GM12878 (cell line): ENCODE results near the gene TBC1D10A. TPM values are rescaled to one million over a fixed set of nuclear protein-coding genes. Genes with fewer than 3 reads are reported as not detected.

Source experiments
- ATAC-seq: fragments of 200-7000 bp; cut with Tn5 transposase; 3 replicates; pipeline ENCODE4 v1.9.1; 2020; ENCODE audit warnings: mild to moderate bottlenecking, moderate library complexity
- BruUV-seq: library from RNA; stranded (reverse); fragments of 400-500 nt; replicated peaks from 2 replicates; lab custom pipeline; 2021; lab: Mats Ljungman, UMichigan
- CTCF ChIA-PET: fragments of 300-600 bp; sonication (Branson Sonifier 250); formaldehyde crosslinking; extraction: SDS; loops from one replicate; lab custom pipeline; 2021; ENCODE audit warnings: inconsistent platforms; lab: Yijun Ruan, JAX
- POLR2A ChIA-PET: fragments of 350-600 bp; formaldehyde crosslinking; extraction: SDS; loops from one replicate; lab custom pipeline; 2021; ENCODE audit warnings: inconsistent platforms; lab: Charles Lee
- RAD21 ChIA-PET: fragments of 300-600 bp; sonication (Branson Sonifier 250); formaldehyde crosslinking; loops from one replicate; lab custom pipeline; 2023; ENCODE audit warnings: antibody characterized with exemption; ENCODE audit not compliant: unreplicated experiment; lab: Charles Lee
- SMC1A ChIA-PET: fragments of 300-600 bp; sonication (Branson Sonifier 250); formaldehyde crosslinking; loops from one replicate; lab custom pipeline; 2023; ENCODE audit not compliant: unreplicated experiment, uncharacterized antibody; lab: Charles Lee
- DNase-seq: peaks from one replicate; pipeline ENCODE4 v3.0.0-alpha.2; 2011; ENCODE audit warnings: low read depth, low spot score
- FAIRE-seq: peaks from 3 replicates; lab custom pipeline; 2011; peaks lifted over from hg19 to GRCh38; lab: Jason Lieb, UNC
- H2AFZ ChIP-seq: 2 replicates; pipeline ENCODE4 v1.6.0; 2011; ENCODE audit warnings: low read depth, low read length, control low read depth; ENCODE audit not compliant: control insufficient read depth
- H3K27ac ChIP-seq: 2 replicates; pipeline ENCODE4 v1.5.1; 2011; ENCODE audit warnings: control low read depth; ENCODE audit not compliant: control insufficient read depth, insufficient read depth
- H3K27me3 ChIP-seq, 2 experiments: replicated peaks in 1 of 2; 2 replicates each; pipeline versions ENCODE4 v1.6.0 to v1.6.1; 2011; ENCODE audit warnings: low read length in 1 of 2; ENCODE audit not compliant: control insufficient read depth in 2 of 2, insufficient read depth in 2 of 2
- H3K36me3 ChIP-seq, 2 experiments: 2 replicates each; pipeline ENCODE4 v1.5.1; 2011; ENCODE audit warnings: low read length in 1 of 2; ENCODE audit not compliant: control insufficient read depth in 2 of 2, insufficient read depth in 2 of 2
- H3K4me1 ChIP-seq: 2 replicates; pipeline ENCODE4 v1.6.1; 2011; ENCODE audit warnings: mild to moderate bottlenecking, low read length, moderate library complexity, mixed read lengths; ENCODE audit not compliant: control insufficient read depth, insufficient read depth
- H3K4me2 ChIP-seq: 2 replicates; pipeline ENCODE4 v1.6.0; 2011; ENCODE audit warnings: control low read depth; ENCODE audit not compliant: control insufficient read depth, insufficient read depth
- H3K4me3 ChIP-seq: fragments of 200-600 bp; sonication (generic); 2 replicates; pipeline ENCODE4 v1.5.1; 2016
- H3K79me2 ChIP-seq: 2 replicates; pipeline ENCODE4 v1.6.0; 2011; ENCODE audit warnings: low read length; ENCODE audit not compliant: control insufficient read depth, insufficient read depth
- H3K9ac ChIP-seq: 2 replicates; pipeline ENCODE4 v1.8.0; 2011; ENCODE audit warnings: low read length, control low read depth, mixed read lengths; ENCODE audit not compliant: control insufficient read depth, insufficient read depth
- H3K9me3 ChIP-seq: replicated peaks from 3 replicates; pipeline ENCODE4 v1.5.1; 2011; ENCODE audit warnings: mild to moderate bottlenecking, low read length; ENCODE audit not compliant: control insufficient read depth, insufficient read depth
- H4K20me1 ChIP-seq: 2 replicates; pipeline ENCODE4 v1.6.0; 2011; ENCODE audit not compliant: control insufficient read depth, insufficient read depth
- HDAC2 ChIP-seq: fragments of 200-600 bp; sonication (generic); IDR thresholded peaks from 2 replicates; pipeline ENCODE4 v1.6.1; 2017
- MXI1 ChIP-seq: fragments of 150-350 bp; IDR thresholded peaks from 2 replicates; pipeline ENCODE4 v1.6.1; 2011; ENCODE audit warnings: low read depth, mild to moderate bottlenecking, inconsistent platforms, low read length, improper control_type of control experiment
- ZNF207 ChIP-seq: fragments of 450-650 bp; IDR thresholded peaks from 2 replicates; pipeline ENCODE4 v1.6.1; 2014; ENCODE audit warnings: antibody characterized with exemption, mild to moderate bottlenecking, borderline replicate concordance
- WGBS: methylation state at CpG from one replicate; pipeline ENCODE4 v1.1.6; 2016; ENCODE audit warnings: low lambda C conversion rate; ENCODE audit not compliant: insufficient replicate concordance, insufficient coverage; ENCODE audit errors: missing lambda C conversion rate; 5-methylcytosine and 5-hydroxymethylcytosine counted together
- in situ Hi-C: fragments of 300-500 bp; cut with MboI; formaldehyde crosslinking; loops from 9 replicates; pipeline ENCODE4 v1.14.3; 2018; ENCODE audit warnings: mixed read lengths
- intact Hi-C: fragments of 100-400 bp; cut with micrococcal nuclease; formaldehyde crosslinking; loops from one replicate; pipeline ENCODE4 v1.14.2; 2022; ENCODE audit not compliant: unreplicated experiment
- polyA plus RNA-seq, 11 experiments: library from polyadenylated mRNA; depleted of rRNA in 4 of 11; unstranded in 6 of 11; stranded (reverse) in 5 of 11; fragments of >200 nt; fragmentation: Nextera tagmentation in 4 of 11; fragmentation: Illumina TruSeq in 1 of 11; extraction: Ambion mirVana in 4 of 11; extraction: Trizol in 1 of 11; gene quantifications; 1 replicate in 1 of 11; 2 replicates in 10 of 11; pipeline versions ENCODE4 v1.2.1 to v1.2.3, GENCODE V29; 2011 to 2016; ENCODE audit warnings: inconsistent platforms in 2 of 11, missing spikeins in 2 of 11, low read depth in 1 of 11
- total RNA-seq, 4 experiments: library from RNA; depleted of rRNA in 3 of 4; stranded (reverse); fragments of >200 nt in 3 of 4; fragmentation: Illumina TruSeq in 1 of 4; extraction: Trizol in 1 of 4; gene quantifications; 2 replicates each; pipeline versions ENCODE4 v1.2.1 to v1.2.3, GENCODE V29; 2013 to 2021
- TF ChIP-seq, protein P1 (sequence below): fragments of 450-650 bp; formaldehyde crosslinking; IDR thresholded peaks from 2 replicates; pipeline ENCODE4 v1.4.0; 2020; ENCODE audit warnings: mild to moderate bottlenecking, moderate library complexity

Gene TBC1D10A
- total and polyA plus RNA-seq, 10 of the 15 experiments (the other 5 are each of a cell fraction or from before 2014, with no cell fraction given): 0.27 to 25.7 (median 15.3) TPM

GRCh38 chr22:30337461-30337778 is 10.7 kb upstream of the TBC1D10A start:
- peaks cover 68 to 69% of the 10 kb centered on the region in 2 experiments for H3K36me3 ChIP-seq
- ChIA-PET CTCF (interaction anchor here (1.3 to 1.5 kb wide), 2 partner anchors 11 to 49 kb away, joined by 3 to 7 read pairs; no protein-coding TSS in a partner anchor), POLR2A (no interaction called here), RAD21 (interaction anchor here (1.2 to 2.1 kb wide), 2 partner anchors 11 to 49 kb away, joined by 3 to 4 read pairs; partner anchors contain the start of gene TBC1D10A), SMC1A (no interaction called here)
- in situ Hi-C loops (no loop called here), intact Hi-C loops (no loop called here)
- H4K20me1 ChIP-seq: no peaks in the 10 kb centered on the region
- H3K9me3 ChIP-seq: no peaks in the 10 kb centered on the region
- H3K9ac ChIP-seq: no peak overlapping the region
- no peak for ATAC-seq
- H3K79me2 ChIP-seq: no peaks in the 10 kb centered on the region
- 89% methylated on average over 8 of the region's 8 CpGs for WGBS
- H3K4me2 ChIP-seq: no peak overlapping the region
- H3K4me3 ChIP-seq: no peak overlapping the region
- FAIRE-seq: no peak
- no TSS peak for BruUV-seq
- TF ChIP-seq ZNF207: no peak
- TF ChIP-seq, protein P1, sequence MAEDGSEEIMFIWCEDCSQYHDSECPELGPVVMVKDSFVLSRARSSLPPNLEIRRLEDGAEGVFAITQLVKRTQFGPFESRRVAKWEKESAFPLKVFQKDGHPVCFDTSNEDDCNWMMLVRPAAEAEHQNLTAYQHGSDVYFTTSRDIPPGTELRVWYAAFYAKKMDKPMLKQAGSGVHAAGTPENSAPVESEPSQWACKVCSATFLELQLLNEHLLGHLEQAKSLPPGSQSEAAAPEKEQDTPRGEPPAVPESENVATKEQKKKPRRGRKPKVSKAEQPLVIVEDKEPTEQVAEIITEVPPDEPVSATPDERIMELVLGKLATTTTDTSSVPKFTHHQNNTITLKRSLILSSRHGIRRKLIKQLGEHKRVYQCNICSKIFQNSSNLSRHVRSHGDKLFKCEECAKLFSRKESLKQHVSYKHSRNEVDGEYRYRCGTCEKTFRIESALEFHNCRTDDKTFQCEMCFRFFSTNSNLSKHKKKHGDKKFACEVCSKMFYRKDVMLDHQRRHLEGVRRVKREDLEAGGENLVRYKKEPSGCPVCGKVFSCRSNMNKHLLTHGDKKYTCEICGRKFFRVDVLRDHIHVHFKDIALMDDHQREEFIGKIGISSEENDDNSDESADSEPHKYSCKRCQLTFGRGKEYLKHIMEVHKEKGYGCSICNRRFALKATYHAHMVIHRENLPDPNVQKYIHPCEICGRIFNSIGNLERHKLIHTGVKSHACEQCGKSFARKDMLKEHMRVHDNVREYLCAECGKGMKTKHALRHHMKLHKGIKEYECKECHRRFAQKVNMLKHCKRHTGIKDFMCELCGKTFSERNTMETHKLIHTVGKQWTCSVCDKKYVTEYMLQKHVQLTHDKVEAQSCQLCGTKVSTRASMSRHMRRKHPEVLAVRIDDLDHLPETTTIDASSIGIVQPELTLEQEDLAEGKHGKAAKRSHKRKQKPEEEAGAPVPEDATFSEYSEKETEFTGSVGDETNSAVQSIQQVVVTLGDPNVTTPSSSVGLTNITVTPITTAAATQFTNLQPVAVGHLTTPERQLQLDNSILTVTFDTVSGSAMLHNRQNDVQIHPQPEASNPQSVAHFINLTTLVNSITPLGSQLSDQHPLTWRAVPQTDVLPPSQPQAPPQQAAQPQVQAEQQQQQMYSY (CRISPR knock-in tag): no peak
- no peak for TF ChIP-seq HDAC2
- TF ChIP-seq MXI1: no peak
- H2AFZ ChIP-seq: no peak overlapping the region
- H3K27ac ChIP-seq: no peak overlapping the region
- H3K27me3 ChIP-seq: no peaks in the 10 kb centered on the region
- no peak for DNase-seq
- H3K4me1 ChIP-seq: no peaks in the 10 kb centered on the region
